Liver (tissue), 9 donors: ENCODE results near the gene SH2D3A. TPM values are rescaled to one million over a fixed set of nuclear protein-coding genes. Genes with fewer than 3 reads are reported as not detected.

Experiments
- DNase-seq: peaks from one replicate; pipeline ENCODE4 v3.0.0-alpha.2; 2017; ENCODE audit warnings: low spot score
- H3K27ac ChIP-seq, 2 donors: one replicate each; pipeline ENCODE4 v1.7.0; 2013; ENCODE audit warnings: inconsistent platforms in 2 of 2, low read length in 2 of 2, control low read depth in 1 of 2, low read depth in 1 of 2, mild to moderate bottlenecking in 1 of 2
- H3K27me3 ChIP-seq, 4 donors: one replicate each; pipeline versions ENCODE4 v1.6.1 to v1.7.0; 2013; ENCODE audit warnings: low read length in 3 of 4, inconsistent platforms in 1 of 4, mild to moderate bottlenecking in 1 of 4, moderate library complexity in 1 of 4; ENCODE audit not compliant: control insufficient read depth in 4 of 4, insufficient read depth in 4 of 4
- H3K36me3 ChIP-seq, 4 donors: one replicate each; pipeline versions ENCODE4 v1.6.1 to v1.7.0; 2013; ENCODE audit warnings: low read length in 3 of 4, mild to moderate bottlenecking in 3 of 4, low read depth in 1 of 4, moderate library complexity in 1 of 4; ENCODE audit not compliant: control insufficient read depth in 4 of 4, insufficient read depth in 3 of 4
- H3K4me1 ChIP-seq, 4 donors: one replicate each; pipeline versions ENCODE4 v1.6.1 to v1.7.0; 2013; ENCODE audit warnings: low read length in 3 of 4, mild to moderate bottlenecking in 3 of 4, moderate library complexity in 1 of 4; ENCODE audit not compliant: control insufficient read depth in 4 of 4, insufficient read depth in 4 of 4
- H3K4me3 ChIP-seq, 3 donors: one replicate each; pipeline versions ENCODE4 v1.6.1 to v1.7.0; 2013; ENCODE audit warnings: low read length in 3 of 3, control low read depth in 1 of 3, low read depth in 1 of 3, mild to moderate bottlenecking in 1 of 3
- H3K9ac ChIP-seq, 2 donors: one replicate each; pipeline ENCODE4 v1.7.0; 2013; ENCODE audit warnings: low read length in 2 of 2, mild to moderate bottlenecking in 2 of 2, moderate library complexity in 2 of 2, control low read depth in 1 of 2, low read depth in 1 of 2
- H3K9me3 ChIP-seq, 4 donors: one replicate each; pipeline versions ENCODE4 v1.6.1 to v1.7.0; 2013; ENCODE audit warnings: low read length in 3 of 4; ENCODE audit not compliant: control insufficient read depth in 4 of 4
- CTCF ChIP-seq: fragments of 150-350 bp; IDR thresholded peaks from 2 replicates; pipeline ENCODE4 v1.5.1; 2017; ENCODE audit warnings: improper control_type of control experiment, low read depth, low read length; ENCODE audit not compliant: missing input control
- FOXA1 ChIP-seq: IDR thresholded peaks from 2 replicates; pipeline ENCODE4 v1.6.1; 2016; ENCODE audit warnings: antibody characterized with exemption
- FOXA2 ChIP-seq: IDR thresholded peaks from 2 replicates; pipeline ENCODE4 v1.6.1; 2016; ENCODE audit warnings: antibody characterized with exemption
- GABPA ChIP-seq, 2 donors: IDR thresholded peaks in 1 of 2; conservative IDR thresholded peaks in 1 of 2; 2 replicates each; pipeline ENCODE4 v1.6.1; 2016; ENCODE audit warnings: antibody characterized with exemption in 2 of 2, mild to moderate bottlenecking in 1 of 2, moderate library complexity in 1 of 2
- HNF4A ChIP-seq, 2 donors: conservative IDR thresholded peaks; 2 replicates each; pipeline ENCODE4 v1.6.1; 2016; ENCODE audit warnings: antibody characterized with exemption in 2 of 2, mild to moderate bottlenecking in 2 of 2
- HNF4G ChIP-seq: IDR thresholded peaks from 2 replicates; pipeline ENCODE4 v1.6.1; 2016; ENCODE audit warnings: antibody characterized with exemption
- JUND ChIP-seq, 2 donors: IDR thresholded peaks; 2 replicates each; pipeline ENCODE4 v1.6.1; 2016; ENCODE audit warnings: antibody characterized with exemption in 2 of 2
- NR2F2 ChIP-seq: IDR thresholded peaks from 2 replicates; pipeline ENCODE4 v1.6.1; 2016; ENCODE audit warnings: antibody characterized with exemption
- RAD21 ChIP-seq, 2 donors: IDR thresholded peaks; 2 replicates each; pipeline ENCODE4 v1.6.1; 2016; ENCODE audit warnings: antibody characterized with exemption in 2 of 2, mild to moderate bottlenecking in 2 of 2
- RXRA ChIP-seq, 2 donors: IDR thresholded peaks; 2 replicates each; pipeline ENCODE4 v1.6.1; 2017 to 2018; ENCODE audit warnings: antibody characterized with exemption in 2 of 2, mild to moderate bottlenecking in 1 of 2
- SP1 ChIP-seq: IDR thresholded peaks from 2 replicates; pipeline ENCODE4 v1.6.1; 2018; ENCODE audit warnings: antibody characterized with exemption, mild to moderate bottlenecking
- TAF1 ChIP-seq: conservative IDR thresholded peaks from 2 replicates; pipeline ENCODE4 v1.6.1; 2016; ENCODE audit warnings: antibody characterized with exemption, mild to moderate bottlenecking
- YY1 ChIP-seq: IDR thresholded peaks from 2 replicates; pipeline ENCODE4 v1.6.1; 2016; ENCODE audit warnings: antibody characterized with exemption, mild to moderate bottlenecking
- WGBS: extraction: QIAGEN DNeasy Blood & Tissue Kit; methylation state at CpG from one replicate; pipeline ENCODE4 v1.1.7; 2013; 5-methylcytosine and 5-hydroxymethylcytosine counted together
- polyA plus RNA-seq, 2 donors: library from polyadenylated mRNA; stranded (reverse) in 1 of 2; unstranded in 1 of 2; fragments of 200-250 nt in 1 of 2; fragments of >200 nt in 1 of 2; fragmentation: Nextera tagmentation in 1 of 2; extraction: Ambion mirVana in 1 of 2; gene quantifications; one replicate each; pipeline versions ENCODE4 v1.2.1 to v1.2.3, GENCODE V29; 2013 to 2015
- total RNA-seq, 2 donors: library from RNA; depleted of rRNA; stranded (reverse); fragments of >200 nt; gene quantifications; one replicate each; pipeline ENCODE4 v1.2.3, GENCODE V29; 2014
- TF ChIP-seq, protein P1 (sequence below): IDR thresholded peaks from 2 replicates; pipeline ENCODE4 v1.6.1; 2016; ENCODE audit warnings: antibody characterized with exemption
- TF ChIP-seq, protein P2 (sequence below): IDR thresholded peaks from 2 replicates; pipeline ENCODE4 v1.6.1; 2016; ENCODE audit warnings: antibody characterized with exemption
- TF ChIP-seq, protein P3 (sequence below): IDR thresholded peaks from 2 replicates; pipeline ENCODE4 v1.6.1; 2016; ENCODE audit warnings: antibody characterized with exemption
- TF ChIP-seq, protein P4 (sequence below): IDR thresholded peaks from 2 replicates; pipeline ENCODE4 v1.6.1; 2016; ENCODE audit warnings: antibody characterized with exemption, mild to moderate bottlenecking
- donor health status: healthy.
- donor health status: healthy.
- donor health status: healthy.
- donor health status: healthy.
- donor health status: healthy.

The SH2D3A gene
- total and polyA plus RNA-seq, 4 donors: 0.23 to 1.0 (median 0.77) TPM

- Histone ChIP-seq H3K9ac (no peak overlapping the region), H3K27me3 (peaks cover 0 to 2% (median 0%) of the 10 kb centered on the region in 4 donors), H3K36me3 (no peaks in the 10 kb centered on the region), H3K4me1 (no peaks in the 10 kb centered on the region), H3K4me3 (no peak overlapping the region), H3K9me3 (peaks cover 0 to 3% (median under 1%) of the 10 kb centered on the region in 4 donors), H3K27ac (no peak overlapping the region)
- TF ChIP-seq, protein P1, sequence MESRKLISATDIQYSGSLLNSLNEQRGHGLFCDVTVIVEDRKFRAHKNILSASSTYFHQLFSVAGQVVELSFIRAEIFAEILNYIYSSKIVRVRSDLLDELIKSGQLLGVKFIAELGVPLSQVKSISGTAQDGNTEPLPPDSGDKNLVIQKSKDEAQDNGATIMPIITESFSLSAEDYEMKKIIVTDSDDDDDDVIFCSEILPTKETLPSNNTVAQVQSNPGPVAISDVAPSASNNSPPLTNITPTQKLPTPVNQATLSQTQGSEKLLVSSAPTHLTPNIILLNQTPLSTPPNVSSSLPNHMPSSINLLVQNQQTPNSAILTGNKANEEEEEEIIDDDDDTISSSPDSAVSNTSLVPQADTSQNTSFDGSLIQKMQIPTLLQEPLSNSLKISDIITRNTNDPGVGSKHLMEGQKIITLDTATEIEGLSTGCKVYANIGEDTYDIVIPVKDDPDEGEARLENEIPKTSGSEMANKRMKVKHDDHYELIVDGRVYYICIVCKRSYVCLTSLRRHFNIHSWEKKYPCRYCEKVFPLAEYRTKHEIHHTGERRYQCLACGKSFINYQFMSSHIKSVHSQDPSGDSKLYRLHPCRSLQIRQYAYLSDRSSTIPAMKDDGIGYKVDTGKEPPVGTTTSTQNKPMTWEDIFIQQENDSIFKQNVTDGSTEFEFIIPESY: no peak
- TF ChIP-seq TAF1 (no peak), HNF4A (conservative IDR thresholded peaks at IDR 0.05) (no peak), YY1 (no peak), NR2F2 (no peak), CTCF (no peak)
- TF ChIP-seq, protein P2, sequence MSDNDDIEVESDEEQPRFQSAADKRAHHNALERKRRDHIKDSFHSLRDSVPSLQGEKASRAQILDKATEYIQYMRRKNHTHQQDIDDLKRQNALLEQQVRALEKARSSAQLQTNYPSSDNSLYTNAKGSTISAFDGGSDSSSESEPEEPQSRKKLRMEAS: no peak
- no peak for DNase-seq
- WGBS: 62% methylated on average over 6 of the region's 6 CpGs
These were observed 24.0 kb upstream of the SH2D3A start for GRCh38 chr19:6791237-6791636.

DNA sequence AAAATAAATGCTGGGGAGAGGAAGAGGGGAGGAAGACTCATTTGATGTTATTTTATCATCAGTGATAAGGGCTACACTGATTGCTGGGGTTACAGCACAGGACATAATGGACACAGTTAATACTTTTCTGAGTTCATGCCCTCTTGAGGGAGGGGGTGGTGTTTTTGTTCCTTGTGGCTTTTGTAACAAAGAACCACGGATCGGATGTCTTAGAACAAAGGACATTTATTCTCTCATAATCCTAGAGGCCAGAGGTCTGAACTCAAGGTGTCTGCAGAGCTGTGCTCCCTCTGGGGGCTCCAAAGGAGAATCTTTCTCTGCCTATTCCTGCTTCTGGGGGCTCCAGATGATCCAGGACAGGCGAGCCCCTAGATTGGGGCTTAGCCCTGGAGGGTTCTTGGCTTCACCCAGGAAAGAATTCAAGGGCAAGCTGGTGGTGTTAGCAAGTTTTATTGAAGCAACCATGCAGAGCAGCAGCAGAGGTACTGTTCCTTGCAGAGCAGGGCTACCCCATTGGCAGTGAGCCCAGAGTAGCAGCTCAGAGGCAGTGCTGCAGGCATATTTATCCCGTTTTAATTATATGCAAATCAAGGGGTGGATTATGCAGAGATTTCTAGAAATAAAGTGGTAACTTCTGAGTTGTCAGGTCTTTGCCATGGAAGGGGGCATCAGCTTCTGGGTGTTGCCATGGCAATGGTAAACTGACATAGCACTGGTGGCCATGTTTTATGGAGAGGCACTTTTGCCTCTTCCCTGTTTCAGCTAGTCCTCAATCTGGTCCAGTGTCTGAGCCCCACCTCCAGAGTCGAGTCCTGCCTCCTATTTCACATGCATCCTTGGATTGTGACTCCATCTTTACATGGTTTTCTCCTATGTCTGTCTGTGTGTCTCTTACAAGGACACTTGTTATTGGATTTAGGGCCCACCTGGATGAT lies 23.2 kb upstream of the SH2D3A start:
- Histone ChIP-seq H3K9ac (no peak overlapping the region), H3K4me1 (no peaks in the 10 kb centered on the region), H3K27ac (no peak overlapping the region), H3K27me3 (peaks cover 0 to 2% (median 0%) of the 10 kb centered on the region in 4 donors), H3K9me3 (peaks cover 0 to 3% (median under 1%) of the 10 kb centered on the region in 4 donors), H3K4me3 (no peak overlapping the region), H3K36me3 (no peaks in the 10 kb centered on the region)
- TF ChIP-seq, protein P1: no peak
- TF ChIP-seq, protein P3, sequence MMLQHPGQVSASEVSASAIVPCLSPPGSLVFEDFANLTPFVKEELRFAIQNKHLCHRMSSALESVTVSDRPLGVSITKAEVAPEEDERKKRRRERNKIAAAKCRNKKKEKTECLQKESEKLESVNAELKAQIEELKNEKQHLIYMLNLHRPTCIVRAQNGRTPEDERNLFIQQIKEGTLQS: no peak
- TF ChIP-seq RXRA (IDR thresholded peaks at IDR 0.05) (no peak), FOXA2 (no peak), RAD21 (IDR thresholded peaks at IDR 0.05) (no peak), NR2F2 (no peak), HNF4A (conservative IDR thresholded peaks at IDR 0.05) (no peak), HNF4G (no peak), GABPA (IDR thresholded peaks at IDR 0.05 in 1 of 2, conservative IDR thresholded peaks at IDR 0.05 in 1 of 2) (no peak), YY1 (no peak), FOXA1 (no peak), JUND (IDR thresholded peaks at IDR 0.05) (no peak), CTCF (no peak), SP1 (no peak)
- TF ChIP-seq, protein P2: no peak
- TF ChIP-seq, protein P4, sequence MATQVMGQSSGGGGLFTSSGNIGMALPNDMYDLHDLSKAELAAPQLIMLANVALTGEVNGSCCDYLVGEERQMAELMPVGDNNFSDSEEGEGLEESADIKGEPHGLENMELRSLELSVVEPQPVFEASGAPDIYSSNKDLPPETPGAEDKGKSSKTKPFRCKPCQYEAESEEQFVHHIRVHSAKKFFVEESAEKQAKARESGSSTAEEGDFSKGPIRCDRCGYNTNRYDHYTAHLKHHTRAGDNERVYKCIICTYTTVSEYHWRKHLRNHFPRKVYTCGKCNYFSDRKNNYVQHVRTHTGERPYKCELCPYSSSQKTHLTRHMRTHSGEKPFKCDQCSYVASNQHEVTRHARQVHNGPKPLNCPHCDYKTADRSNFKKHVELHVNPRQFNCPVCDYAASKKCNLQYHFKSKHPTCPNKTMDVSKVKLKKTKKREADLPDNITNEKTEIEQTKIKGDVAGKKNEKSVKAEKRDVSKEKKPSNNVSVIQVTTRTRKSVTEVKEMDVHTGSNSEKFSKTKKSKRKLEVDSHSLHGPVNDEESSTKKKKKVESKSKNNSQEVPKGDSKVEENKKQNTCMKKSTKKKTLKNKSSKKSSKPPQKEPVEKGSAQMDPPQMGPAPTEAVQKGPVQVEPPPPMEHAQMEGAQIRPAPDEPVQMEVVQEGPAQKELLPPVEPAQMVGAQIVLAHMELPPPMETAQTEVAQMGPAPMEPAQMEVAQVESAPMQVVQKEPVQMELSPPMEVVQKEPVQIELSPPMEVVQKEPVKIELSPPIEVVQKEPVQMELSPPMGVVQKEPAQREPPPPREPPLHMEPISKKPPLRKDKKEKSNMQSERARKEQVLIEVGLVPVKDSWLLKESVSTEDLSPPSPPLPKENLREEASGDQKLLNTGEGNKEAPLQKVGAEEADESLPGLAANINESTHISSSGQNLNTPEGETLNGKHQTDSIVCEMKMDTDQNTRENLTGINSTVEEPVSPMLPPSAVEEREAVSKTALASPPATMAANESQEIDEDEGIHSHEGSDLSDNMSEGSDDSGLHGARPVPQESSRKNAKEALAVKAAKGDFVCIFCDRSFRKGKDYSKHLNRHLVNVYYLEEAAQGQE: no peak
- 50% methylated on average over 5 of the region's 5 CpGs for WGBS
- DNase-seq: no peak
